GM18508 (cell line): ENCODE measurements around the gene COMMD6.
"Not testable (repeated sequence)": the region's sequence is repeated elsewhere in the genome, so short reads cannot be mapped to it uniquely, and the experiment has no call there.

Source experiments
- ATAC-seq: cut with Tn5 transposase; IDR thresholded peaks from one replicate; pipeline ENCODE4 v1.9.1; 2021; ENCODE audit warnings: moderate number of reproducible peaks; ENCODE audit not compliant: insufficient read depth, unreplicated experiment

COMMD6 gene

GRCh38 chr13:75537401-75538365 is at the start of gene COMMD6:
TSS of gene COMMD6 (minus strand) at chr13:75537841. CDS start at chr13:75537805, 36 bp downstream.
- peak; percentile 89 for ATAC-seq

- ATAC-seq: no peak
Measured at GRCh38 chr13:75585153-75585552, 47.5 kb upstream of the COMMD6 start.

GRCh38 chr13:75583091-75583490 is 45.5 kb upstream of the COMMD6 start:
- no peak for ATAC-seq

- no peak for ATAC-seq
Measured at GRCh38 chr13:75581874-75582640, 44.4 kb upstream of the COMMD6 start.

- ATAC-seq: no peak
Measured at GRCh38 chr13:75579529-75579928, 41.9 kb upstream of the COMMD6 start.

GRCh38 chr13:75569576-75569975 is 31.9 kb upstream of the COMMD6 start:
- ATAC-seq: no peak

- ATAC-seq: no peak
Measured at GRCh38 chr13:75566658-75567057, 29.0 kb upstream of the COMMD6 start.

GRCh38 chr13:75558145-75558840 is 20.7 kb upstream of the COMMD6 start:
- ATAC-seq: no peak

GRCh38 chr13:75556961-75557360 is 19.3 kb upstream of the COMMD6 start:
- ATAC-seq: no peak

- ATAC-seq: no peak
Measured at GRCh38 chr13:75555836-75556235, 18.2 kb upstream of the COMMD6 start.

- ATAC-seq: no peak
Measured at GRCh38 chr13:75554981-75555380, 17.3 kb upstream of the COMMD6 start.

GRCh38 chr13:75554464-75554863 is 16.8 kb upstream of the COMMD6 start:
- no peak for ATAC-seq

GRCh38 chr13:75550159-75550567 is 12.5 kb upstream of the COMMD6 start:
- ATAC-seq: no peak

- peak; percentile 93 for ATAC-seq
Measured at GRCh38 chr13:75549262-75550158, 11.9 kb upstream of the COMMD6 start, which contains the start of gene UCHL3. TSS of gene UCHL3 (plus strand) at chr13:75549791. CDS start at chr13:75549821, 30 bp downstream.

GRCh38 chr13:75547917-75548316 is 10.3 kb upstream of the COMMD6 start:
- ATAC-seq: no peak

GRCh38 chr13:75545386-75545785 is 7.7 kb upstream of the COMMD6 start:
- ATAC-seq: not testable (repeated sequence)

- ATAC-seq: no peak
Measured at GRCh38 chr13:75544681-75545330, 7.2 kb upstream of the COMMD6 start.

GRCh38 chr13:75541961-75542360 is 4.3 kb upstream of the COMMD6 start:
- no peak for ATAC-seq

GRCh38 chr13:75541287-75541686 is 3.6 kb upstream of the COMMD6 start:
- ATAC-seq: no peak
